K562 (cell line): ENCODE measurements around the gene CTSK.
"Not testable (repeated sequence)": the region's sequence is repeated elsewhere in the genome, so short reads cannot be mapped to it uniquely, and the experiment has no call there.

Experiments used
- ATF7 ChIP-seq: fragments of 450-650 bp; IDR thresholded peaks from 2 replicates; pipeline ENCODE4 v1.7.1; 2014; ENCODE audit warnings: mild to moderate bottlenecking, moderate library complexity
- POLR2A ChIP-seq: fragments of 450-650 bp; conservative IDR thresholded peaks from 2 replicates; pipeline ENCODE4 v1.6.1; 2016
- RBBP5 ChIP-seq: fragments of 200-600 bp; sonication (generic); IDR thresholded peaks from 2 replicates; pipeline ENCODE4 v1.6.1; 2012; ENCODE audit warnings: borderline replicate concordance, mild to moderate bottlenecking, low read length, control low read depth, inconsistent platforms; ENCODE audit not compliant: insufficient read depth, poor library complexity, severe bottlenecking
- SIN3A ChIP-seq, 2 experiments: fragments of 150-350 bp in 1 of 2; IDR thresholded peaks; 2 replicates each; pipeline ENCODE4 v1.6.1; 2011 to 2016; ENCODE audit warnings: borderline replicate concordance in 2 of 2, low read depth in 2 of 2, low read length in 2 of 2, mild to moderate bottlenecking in 2 of 2, moderate library complexity in 2 of 2; ENCODE audit not compliant: control insufficient read depth in 1 of 2
- YBX1 ChIP-seq: fragments of 450-650 bp; IDR thresholded peaks from 2 replicates; pipeline ENCODE4 v1.7.1; 2016; ENCODE audit warnings: mild to moderate bottlenecking
- ZBTB7A ChIP-seq: IDR thresholded peaks from 2 replicates; pipeline ENCODE4 v1.6.1; 2011; ENCODE audit warnings: low read depth, mild to moderate bottlenecking, low read length, moderate library complexity, borderline replicate concordance; ENCODE audit not compliant: control insufficient read depth
- ZNF695 ChIP-seq: fragments of 450-650 bp; formaldehyde crosslinking; IDR thresholded peaks from 2 replicates; pipeline ENCODE4 v1.4.0; 2020; ENCODE audit warnings: mild to moderate bottlenecking, moderate library complexity
- ZNF707 ChIP-seq: fragments of 250-450 bp; sonication (Bioruptor Pico); conservative IDR thresholded peaks from 2 replicates; pipeline ENCODE4 v1.8.0; 2022; ENCODE audit warnings: inconsistent platforms, mild to moderate bottlenecking, moderate library complexity
- ZNF766 ChIP-seq: fragments of 200-800 bp; sonication (Bioruptor generic); conservative IDR thresholded peaks from 2 replicates; pipeline ENCODE4 v1.6.1; 2016; ENCODE audit warnings: missing genetic modification characterization, missing compliant biosample characterization
- TF ChIP-seq, protein P1 (sequence below): sonication (generic); formaldehyde crosslinking; IDR thresholded peaks from 2 replicates; pipeline ENCODE4 v1.8.1; 2023; ENCODE audit warnings: mild to moderate bottlenecking, missing genetic modification reagents, moderate library complexity
- TF ChIP-seq, protein P2 (sequence below), 3 experiments: IDR thresholded peaks in 2 of 3; conservative IDR thresholded peaks in 1 of 3; 2 replicates each; pipeline ENCODE4 v1.5.1; 2011 to 2012; ENCODE audit warnings: low read length in 3 of 3, mild to moderate bottlenecking in 3 of 3, control low read depth in 2 of 3, improper control_type of control experiment in 1 of 3, inconsistent platforms in 1 of 3, low read depth in 1 of 3, mixed read lengths in 1 of 3, moderate library complexity in 1 of 3; ENCODE audit not compliant: insufficient read depth in 2 of 3
- TF ChIP-seq, protein P3 (sequence below): fragments of 450-650 bp; conservative IDR thresholded peaks from 2 replicates; pipeline ENCODE4 v1.6.1; 2016; ENCODE audit warnings: missing genetic modification characterization, low read depth, mild to moderate bottlenecking, control low read depth, missing compliant biosample characterization
- TF ChIP-seq, protein P4 (sequence below), 2 experiments: IDR thresholded peaks; 2 replicates each; pipeline ENCODE4 v1.6.1; 2012; ENCODE audit warnings: improper control_type of control experiment in 2 of 2, low read depth in 2 of 2, low read length in 2 of 2, borderline replicate concordance in 1 of 2
- TF ChIP-seq, protein P5 (sequence below): sonication (generic); formaldehyde crosslinking; IDR thresholded peaks from 2 replicates; pipeline ENCODE4 v1.8.0; 2023; ENCODE audit warnings: missing genetic modification reagents, mild to moderate bottlenecking, borderline replicate concordance

DNA sequence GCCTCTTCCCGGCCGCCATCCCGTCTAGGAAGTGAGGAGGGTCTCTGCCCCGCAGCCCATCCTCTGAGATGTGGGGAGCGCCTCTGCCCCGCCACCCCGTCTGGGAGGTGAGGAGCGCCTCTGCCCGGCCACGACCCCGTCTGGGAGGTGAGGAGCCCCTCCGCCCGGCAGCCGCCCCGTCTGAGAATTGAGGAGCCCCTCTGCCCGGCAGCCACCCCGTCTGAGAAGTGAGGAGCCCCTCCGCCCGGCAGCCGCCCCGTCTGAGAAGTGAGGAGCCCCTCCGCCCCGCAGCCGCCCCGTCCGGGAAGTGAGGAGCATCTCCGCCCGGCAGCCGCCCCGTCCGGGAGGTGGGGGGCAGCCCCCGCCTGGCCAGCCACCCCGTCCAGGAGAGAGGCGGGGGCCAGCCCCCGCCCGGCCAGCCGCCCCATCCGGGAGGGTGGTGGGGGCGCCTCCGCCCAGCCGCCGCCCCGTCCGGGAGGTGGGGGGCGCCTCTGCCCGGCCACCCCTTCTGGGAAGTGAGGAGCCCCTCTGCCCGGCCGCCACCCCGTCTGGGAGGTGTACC, 42.8 kb upstream of the CTSK start:
- TF ChIP-seq, protein P1, sequence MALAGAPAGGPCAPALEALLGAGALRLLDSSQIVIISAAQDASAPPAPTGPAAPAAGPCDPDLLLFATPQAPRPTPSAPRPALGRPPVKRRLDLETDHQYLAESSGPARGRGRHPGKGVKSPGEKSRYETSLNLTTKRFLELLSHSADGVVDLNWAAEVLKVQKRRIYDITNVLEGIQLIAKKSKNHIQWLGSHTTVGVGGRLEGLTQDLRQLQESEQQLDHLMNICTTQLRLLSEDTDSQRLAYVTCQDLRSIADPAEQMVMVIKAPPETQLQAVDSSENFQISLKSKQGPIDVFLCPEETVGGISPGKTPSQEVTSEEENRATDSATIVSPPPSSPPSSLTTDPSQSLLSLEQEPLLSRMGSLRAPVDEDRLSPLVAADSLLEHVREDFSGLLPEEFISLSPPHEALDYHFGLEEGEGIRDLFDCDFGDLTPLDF (CRISPR knock-in tag), result not testable (repeated sequence)
- not testable (repeated sequence) for TF ChIP-seq ZNF695 (CRISPR knock-in tag); ATF7; SIN3A (IDR thresholded peaks at IDR 0.05; ENCODE audit: borderline replicate concordance in 2 of 2, control insufficient read depth in 1 of 2, low read depth in 2 of 2, low read length in 2 of 2); ZNF766 (CRISPR knock-in tag); YBX1; ZBTB7A; ZNF707 (CRISPR knock-in tag); POLR2A; RBBP5
- TF ChIP-seq, protein P2, sequence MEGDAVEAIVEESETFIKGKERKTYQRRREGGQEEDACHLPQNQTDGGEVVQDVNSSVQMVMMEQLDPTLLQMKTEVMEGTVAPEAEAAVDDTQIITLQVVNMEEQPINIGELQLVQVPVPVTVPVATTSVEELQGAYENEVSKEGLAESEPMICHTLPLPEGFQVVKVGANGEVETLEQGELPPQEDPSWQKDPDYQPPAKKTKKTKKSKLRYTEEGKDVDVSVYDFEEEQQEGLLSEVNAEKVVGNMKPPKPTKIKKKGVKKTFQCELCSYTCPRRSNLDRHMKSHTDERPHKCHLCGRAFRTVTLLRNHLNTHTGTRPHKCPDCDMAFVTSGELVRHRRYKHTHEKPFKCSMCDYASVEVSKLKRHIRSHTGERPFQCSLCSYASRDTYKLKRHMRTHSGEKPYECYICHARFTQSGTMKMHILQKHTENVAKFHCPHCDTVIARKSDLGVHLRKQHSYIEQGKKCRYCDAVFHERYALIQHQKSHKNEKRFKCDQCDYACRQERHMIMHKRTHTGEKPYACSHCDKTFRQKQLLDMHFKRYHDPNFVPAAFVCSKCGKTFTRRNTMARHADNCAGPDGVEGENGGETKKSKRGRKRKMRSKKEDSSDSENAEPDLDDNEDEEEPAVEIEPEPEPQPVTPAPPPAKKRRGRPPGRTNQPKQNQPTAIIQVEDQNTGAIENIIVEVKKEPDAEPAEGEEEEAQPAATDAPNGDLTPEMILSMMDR (IDR thresholded peaks at IDR 0.05 in 2 of 3, conservative IDR thresholded peaks at IDR 0.05 in 1 of 3; ENCODE audit: insufficient read depth in 2 of 3, low read depth in 1 of 3, low read length in 3 of 3), result not testable (repeated sequence)
- TF ChIP-seq, protein P3, sequence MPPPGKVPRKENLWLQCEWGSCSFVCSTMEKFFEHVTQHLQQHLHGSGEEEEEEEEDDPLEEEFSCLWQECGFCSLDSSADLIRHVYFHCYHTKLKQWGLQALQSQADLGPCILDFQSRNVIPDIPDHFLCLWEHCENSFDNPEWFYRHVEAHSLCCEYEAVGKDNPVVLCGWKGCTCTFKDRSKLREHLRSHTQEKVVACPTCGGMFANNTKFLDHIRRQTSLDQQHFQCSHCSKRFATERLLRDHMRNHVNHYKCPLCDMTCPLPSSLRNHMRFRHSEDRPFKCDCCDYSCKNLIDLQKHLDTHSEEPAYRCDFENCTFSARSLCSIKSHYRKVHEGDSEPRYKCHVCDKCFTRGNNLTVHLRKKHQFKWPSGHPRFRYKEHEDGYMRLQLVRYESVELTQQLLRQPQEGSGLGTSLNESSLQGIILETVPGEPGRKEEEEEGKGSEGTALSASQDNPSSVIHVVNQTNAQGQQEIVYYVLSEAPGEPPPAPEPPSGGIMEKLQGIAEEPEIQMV (tag), result not testable (repeated sequence)
- TF ChIP-seq, protein P4, sequence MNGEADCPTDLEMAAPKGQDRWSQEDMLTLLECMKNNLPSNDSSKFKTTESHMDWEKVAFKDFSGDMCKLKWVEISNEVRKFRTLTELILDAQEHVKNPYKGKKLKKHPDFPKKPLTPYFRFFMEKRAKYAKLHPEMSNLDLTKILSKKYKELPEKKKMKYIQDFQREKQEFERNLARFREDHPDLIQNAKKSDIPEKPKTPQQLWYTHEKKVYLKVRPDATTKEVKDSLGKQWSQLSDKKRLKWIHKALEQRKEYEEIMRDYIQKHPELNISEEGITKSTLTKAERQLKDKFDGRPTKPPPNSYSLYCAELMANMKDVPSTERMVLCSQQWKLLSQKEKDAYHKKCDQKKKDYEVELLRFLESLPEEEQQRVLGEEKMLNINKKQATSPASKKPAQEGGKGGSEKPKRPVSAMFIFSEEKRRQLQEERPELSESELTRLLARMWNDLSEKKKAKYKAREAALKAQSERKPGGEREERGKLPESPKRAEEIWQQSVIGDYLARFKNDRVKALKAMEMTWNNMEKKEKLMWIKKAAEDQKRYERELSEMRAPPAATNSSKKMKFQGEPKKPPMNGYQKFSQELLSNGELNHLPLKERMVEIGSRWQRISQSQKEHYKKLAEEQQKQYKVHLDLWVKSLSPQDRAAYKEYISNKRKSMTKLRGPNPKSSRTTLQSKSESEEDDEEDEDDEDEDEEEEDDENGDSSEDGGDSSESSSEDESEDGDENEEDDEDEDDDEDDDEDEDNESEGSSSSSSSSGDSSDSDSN (IDR thresholded peaks at IDR 0.05; ENCODE audit: borderline replicate concordance in 1 of 2, low read depth in 2 of 2, low read length in 2 of 2), result not testable (repeated sequence)
- TF ChIP-seq, protein P5, sequence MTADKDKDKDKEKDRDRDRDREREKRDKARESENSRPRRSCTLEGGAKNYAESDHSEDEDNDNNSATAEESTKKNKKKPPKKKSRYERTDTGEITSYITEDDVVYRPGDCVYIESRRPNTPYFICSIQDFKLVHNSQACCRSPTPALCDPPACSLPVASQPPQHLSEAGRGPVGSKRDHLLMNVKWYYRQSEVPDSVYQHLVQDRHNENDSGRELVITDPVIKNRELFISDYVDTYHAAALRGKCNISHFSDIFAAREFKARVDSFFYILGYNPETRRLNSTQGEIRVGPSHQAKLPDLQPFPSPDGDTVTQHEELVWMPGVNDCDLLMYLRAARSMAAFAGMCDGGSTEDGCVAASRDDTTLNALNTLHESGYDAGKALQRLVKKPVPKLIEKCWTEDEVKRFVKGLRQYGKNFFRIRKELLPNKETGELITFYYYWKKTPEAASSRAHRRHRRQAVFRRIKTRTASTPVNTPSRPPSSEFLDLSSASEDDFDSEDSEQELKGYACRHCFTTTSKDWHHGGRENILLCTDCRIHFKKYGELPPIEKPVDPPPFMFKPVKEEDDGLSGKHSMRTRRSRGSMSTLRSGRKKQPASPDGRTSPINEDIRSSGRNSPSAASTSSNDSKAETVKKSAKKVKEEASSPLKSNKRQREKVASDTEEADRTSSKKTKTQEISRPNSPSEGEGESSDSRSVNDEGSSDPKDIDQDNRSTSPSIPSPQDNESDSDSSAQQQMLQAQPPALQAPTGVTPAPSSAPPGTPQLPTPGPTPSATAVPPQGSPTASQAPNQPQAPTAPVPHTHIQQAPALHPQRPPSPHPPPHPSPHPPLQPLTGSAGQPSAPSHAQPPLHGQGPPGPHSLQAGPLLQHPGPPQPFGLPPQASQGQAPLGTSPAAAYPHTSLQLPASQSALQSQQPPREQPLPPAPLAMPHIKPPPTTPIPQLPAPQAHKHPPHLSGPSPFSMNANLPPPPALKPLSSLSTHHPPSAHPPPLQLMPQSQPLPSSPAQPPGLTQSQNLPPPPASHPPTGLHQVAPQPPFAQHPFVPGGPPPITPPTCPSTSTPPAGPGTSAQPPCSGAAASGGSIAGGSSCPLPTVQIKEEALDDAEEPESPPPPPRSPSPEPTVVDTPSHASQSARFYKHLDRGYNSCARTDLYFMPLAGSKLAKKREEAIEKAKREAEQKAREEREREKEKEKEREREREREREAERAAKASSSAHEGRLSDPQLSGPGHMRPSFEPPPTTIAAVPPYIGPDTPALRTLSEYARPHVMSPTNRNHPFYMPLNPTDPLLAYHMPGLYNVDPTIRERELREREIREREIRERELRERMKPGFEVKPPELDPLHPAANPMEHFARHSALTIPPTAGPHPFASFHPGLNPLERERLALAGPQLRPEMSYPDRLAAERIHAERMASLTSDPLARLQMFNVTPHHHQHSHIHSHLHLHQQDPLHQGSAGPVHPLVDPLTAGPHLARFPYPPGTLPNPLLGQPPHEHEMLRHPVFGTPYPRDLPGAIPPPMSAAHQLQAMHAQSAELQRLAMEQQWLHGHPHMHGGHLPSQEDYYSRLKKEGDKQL (CRISPR knock-in tag), result not testable (repeated sequence)
